WTC11 (cell line): ENCODE measurements around the gene C1QTNF6. TPM values are rescaled to one million over a fixed set of nuclear protein-coding genes. Genes with fewer than 3 reads are reported as not detected.

Experiments used
- ATAC-seq: fragments of 200-7000 bp; cut with Tn5 transposase; 2 replicates; pipeline ENCODE4 v1.10.0; 2021; ENCODE audit warnings: mild to moderate bottlenecking, moderate library complexity
- CTCF ChIA-PET: fragments of 300-600 bp; sonication (Branson Sonifier 250); formaldehyde crosslinking; loops from one replicate; lab custom pipeline; 2021; ENCODE audit warnings: antibody characterized with exemption; lab: Charles Lee
- POLR2A ChIA-PET: fragments of 350-600 bp; sonication (Branson Sonifier 250); formaldehyde crosslinking; loops from one replicate; lab custom pipeline; 2021; ENCODE audit warnings: antibody characterized with exemption; lab: Charles Lee
- DNase-seq: peaks from one replicate; pipeline ENCODE4 v3.0.0; 2021; ENCODE audit warnings: low spot score
- H3K27ac Mint-ChIP-seq: 2 replicates; pipeline ENCODE4 v1.8.0; 2021; ENCODE audit warnings: mixed read lengths
- H3K27me3 Mint-ChIP-seq: 2 replicates; pipeline ENCODE4 v1.8.0; 2021; ENCODE audit warnings: low read depth, mild to moderate bottlenecking, moderate library complexity, mixed read lengths
- H3K36me3 Mint-ChIP-seq: 2 replicates; pipeline ENCODE4 v1.8.0; 2021; ENCODE audit warnings: mixed read lengths
- H3K4me1 Mint-ChIP-seq: 2 replicates; pipeline ENCODE4 v1.8.0; 2022; ENCODE audit warnings: mixed read lengths
- H3K4me3 Mint-ChIP-seq: 2 replicates; pipeline ENCODE4 v1.8.0; 2021; ENCODE audit warnings: mild to moderate bottlenecking, moderate library complexity, mixed read lengths
- H3K9me3 Mint-ChIP-seq: 2 replicates; pipeline ENCODE4 v1.8.0; 2021; ENCODE audit warnings: mixed read lengths
- AFF4 ChIP-seq: sonication (generic); formaldehyde crosslinking; IDR thresholded peaks from 2 replicates; pipeline ENCODE4 v1.8.1; 2023; ENCODE audit warnings: mild to moderate bottlenecking, missing genetic modification reagents, borderline replicate concordance
- ELF4 ChIP-seq: sonication (generic); formaldehyde crosslinking; IDR thresholded peaks from 2 replicates; pipeline ENCODE4 v1.8.1; 2022; ENCODE audit warnings: low read depth, mild to moderate bottlenecking, moderate library complexity, missing genetic modification reagents
- ERG ChIP-seq: fragments of 250-450 bp; sonication (Bioruptor Pico); IDR thresholded peaks from 2 replicates; pipeline ENCODE4 v1.8.0; 2021; ENCODE audit warnings: mild to moderate bottlenecking
- FOXK1 ChIP-seq: sonication (generic); formaldehyde crosslinking; IDR thresholded peaks from 2 replicates; pipeline ENCODE4 v1.8.0; 2022; ENCODE audit warnings: mild to moderate bottlenecking, moderate library complexity, missing genetic modification reagents
- FOXP4 ChIP-seq: sonication (generic); formaldehyde crosslinking; IDR thresholded peaks from 2 replicates; pipeline ENCODE4 v1.8.0; 2022; ENCODE audit warnings: mild to moderate bottlenecking, missing genetic modification reagents
- GRHL2 ChIP-seq: fragments of 250-450 bp; sonication (Bioruptor Pico); IDR thresholded peaks from 2 replicates; pipeline ENCODE4 v1.8.0; 2022; ENCODE audit warnings: mild to moderate bottlenecking, moderate library complexity; ENCODE audit not compliant: insufficient replicate concordance, severe bottlenecking
- JUN ChIP-seq: sonication (generic); formaldehyde crosslinking; IDR thresholded peaks from 2 replicates; pipeline ENCODE4 v1.8.0; 2023; ENCODE audit warnings: mild to moderate bottlenecking, missing genetic modification reagents
- MXD4 ChIP-seq: fragments of 250-450 bp; sonication (Bioruptor Pico); IDR thresholded peaks from 2 replicates; pipeline ENCODE4 v1.8.0; 2021; ENCODE audit warnings: mild to moderate bottlenecking, moderate library complexity, borderline replicate concordance
- NR1H2 ChIP-seq: sonication (generic); formaldehyde crosslinking; IDR thresholded peaks from 2 replicates; pipeline ENCODE4 v1.9.0; 2021; ENCODE audit warnings: mild to moderate bottlenecking, moderate library complexity, missing genetic modification reagents
- USF2 ChIP-seq: sonication (generic); formaldehyde crosslinking; IDR thresholded peaks from 2 replicates; pipeline ENCODE4 v1.8.1; 2023; ENCODE audit warnings: mild to moderate bottlenecking, missing genetic modification reagents, moderate library complexity
- total RNA-seq: library from RNA; stranded (reverse); gene quantifications from 3 replicates; pipeline ENCODE4 v1.2.3, GENCODE V29; 2021

Gene C1QTNF6
- total RNA-seq, 1 experiment from 2014 or later = 5.9 TPM

GRCh38 chr22:37210041-37210803 lies 22.2 kb upstream of the C1QTNF6 start:
- no peak for DNase-seq
- Mint-ChIP-seq H3K4me1 (peaks cover 12% of the 10 kb centered on the region), H3K27me3 (peaks cover 6% of the 10 kb centered on the region; the same call in 1 of the 2 replicates), H3K4me3 (no peak overlapping the region), H3K36me3 (no peaks in the 10 kb centered on the region), H3K27ac (no peak overlapping the region), H3K9me3 (no peaks in the 10 kb centered on the region)
- TF ChIP-seq MXD4 (CRISPR knock-in tag) = no peak
- TF ChIP-seq USF2 (CRISPR knock-in tag) = no peak
- no peak for TF ChIP-seq FOXP4 (CRISPR knock-in tag)
- no peak for TF ChIP-seq JUN (CRISPR knock-in tag)
- TF ChIP-seq AFF4 = no peak
- POLR2A ChIA-PET = no interaction called here
- CTCF ChIA-PET = interaction anchor here (2.6 kb wide), 1 partner anchor 10 kb away, joined by 16 read pairs; no protein-coding TSS in a partner anchor
- no peak for ATAC-seq

GRCh38 chr22:37209140-37209845 lies 21.2 kb upstream of the C1QTNF6 start:
- Mint-ChIP-seq H3K9me3 (no peaks in the 10 kb centered on the region), H3K4me1 (peaks cover 12% of the 10 kb centered on the region), H3K4me3 (no peak overlapping the region)
- CTCF ChIA-PET = interaction anchor here (0.9 to 2.6 kb wide), 2 partner anchors 9 to 51 kb away, joined by 3 to 16 read pairs; no protein-coding TSS in a partner anchor
- DNase-seq = no peak
- no peak for ATAC-seq
- POLR2A ChIA-PET = no interaction called here
- no peak for TF ChIP-seq ELF4 (CRISPR knock-in tag)
- TF ChIP-seq GRHL2 (CRISPR knock-in tag) = no peak
- TF ChIP-seq FOXK1 = no peak
- TF ChIP-seq ERG (CRISPR knock-in tag) = no peak
- TF ChIP-seq NR1H2 = no peak
- TF ChIP-seq, all 79 proteins: peak for 0
- Mint-ChIP-seq H3K27ac (no peak overlapping the region), H3K36me3 (no peaks in the 10 kb centered on the region), H3K27me3 (peaks cover 6% of the 10 kb centered on the region; the same call in 1 of the 2 replicates)
